HepG2 (cell line): ENCODE measurements around the gene ECE2. TPM values are rescaled to one million over a fixed set of nuclear protein-coding genes. Genes with fewer than 3 reads are reported as not detected.
A peak's percentile ranks its signal among the peaks of the same experiment; 100 is the strongest.

Experiments
- EED ChIP-seq: sonication (generic); formaldehyde crosslinking; IDR thresholded peaks from 2 replicates; pipeline ENCODE4 v1.5.0; 2020; ENCODE audit warnings: mild to moderate bottlenecking, missing genetic modification reagents
- MAFK ChIP-seq, 2 experiments: IDR thresholded peaks in 1 of 2; conservative IDR thresholded peaks in 1 of 2; 2 replicates each; pipeline ENCODE4 v1.6.1; 2011; ENCODE audit warnings: improper control_type of control experiment in 2 of 2, low read length in 2 of 2
- PAF1 ChIP-seq: IDR thresholded peaks from 2 replicates; pipeline ENCODE4 v1.6.1; 2016; ENCODE audit warnings: missing genetic modification reagents, missing compliant biosample characterization
- SAP130 ChIP-seq: IDR thresholded peaks from 2 replicates; pipeline ENCODE4 v1.6.1; 2016; ENCODE audit warnings: low read depth
- TAF1 ChIP-seq: sonication (generic); formaldehyde crosslinking; IDR thresholded peaks from 2 replicates; pipeline ENCODE4 v1.4.0; 2020; ENCODE audit warnings: missing genetic modification reagents
- U2AF1 ChIP-seq: fragments of 200-400 bp; formaldehyde crosslinking; optimal IDR thresholded peaks from 2 replicates; pipeline ENCODE3; 2017; ENCODE audit warnings: mild to moderate bottlenecking, low read depth, low read length
- WIZ ChIP-seq: sonication (generic); formaldehyde crosslinking; IDR thresholded peaks from 2 replicates; pipeline ENCODE4 v1.5.1; 2020; ENCODE audit warnings: mild to moderate bottlenecking, missing genetic modification reagents
- ZNF333 ChIP-seq: sonication (generic); formaldehyde crosslinking; IDR thresholded peaks from 2 replicates; pipeline ENCODE4 v1.4.0; 2020; ENCODE audit warnings: mild to moderate bottlenecking, missing genetic modification reagents, borderline replicate concordance
- ZNF530 ChIP-seq: sonication (generic); formaldehyde crosslinking; IDR thresholded peaks from 2 replicates; pipeline ENCODE4 v1.5.0; 2020; ENCODE audit warnings: low read depth, mild to moderate bottlenecking, missing genetic modification reagents
- ZNF7 ChIP-seq: IDR thresholded peaks from 2 replicates; pipeline ENCODE4 v1.6.1; 2016; ENCODE audit warnings: missing biosample characterization, missing genetic modification reagents
- polyA plus RNA-seq, 8 experiments: library from polyadenylated mRNA; depleted of rRNA in 3 of 8; stranded (reverse) in 7 of 8; unstranded in 1 of 8; fragments of >200 nt; fragmentation: Illumina TruSeq in 4 of 8; extraction: Trizol in 4 of 8; gene quantifications; 2 replicates each; pipeline versions ENCODE4 v1.2.1 to v1.2.3, GENCODE V29; 2011 to 2016; ENCODE audit warnings: low read depth in 4 of 8, missing spikeins in 1 of 8, mixed read lengths in 1 of 8; ENCODE audit not compliant: insufficient read depth in 1 of 8
- total RNA-seq, 5 experiments: library from RNA; depleted of rRNA; stranded (reverse); fragments of >200 nt; fragmentation: Illumina TruSeq; extraction: Trizol; gene quantifications; 2 replicates each; pipeline ENCODE4 v1.2.3, GENCODE V29; 2016; ENCODE audit warnings: low read depth in 1 of 5
- TF ChIP-seq, protein P1 (sequence below): IDR thresholded peaks from 2 replicates; pipeline ENCODE4 v1.6.1; 2016; ENCODE audit warnings: low read depth
- TF ChIP-seq, protein P2 (sequence below), 2 experiments: fragments of 450-650 bp in 1 of 2; sonication (generic) in 1 of 2; formaldehyde crosslinking; IDR thresholded peaks; 2 replicates each; pipeline versions ENCODE4 v1.5.0 to v1.8.0; 2020 to 2022; ENCODE audit warnings: mild to moderate bottlenecking in 1 of 2, missing genetic modification reagents in 1 of 2
- TF ChIP-seq, protein P3 (sequence below): sonication (generic); formaldehyde crosslinking; IDR thresholded peaks from 2 replicates; pipeline ENCODE4 v1.4.0; 2020; ENCODE audit warnings: missing genetic modification reagents
- TF ChIP-seq, protein P4 (sequence below), 2 experiments: IDR thresholded peaks; 2 replicates each; pipeline ENCODE4 v1.6.1; 2011 to 2012; ENCODE audit warnings: low read length in 2 of 2, borderline replicate concordance in 1 of 2, low read depth in 1 of 2, mild to moderate bottlenecking in 1 of 2, moderate library complexity in 1 of 2
- TF ChIP-seq, protein P5 (sequence below): sonication (generic); formaldehyde crosslinking; IDR thresholded peaks from 2 replicates; pipeline ENCODE4 v1.5.0; 2020; ENCODE audit warnings: mild to moderate bottlenecking, missing genetic modification reagents
- TF ChIP-seq, protein P6 (sequence below): sonication (generic); formaldehyde crosslinking; IDR thresholded peaks from 2 replicates; pipeline ENCODE4 v1.4.0; 2020; ENCODE audit warnings: missing genetic modification reagents, borderline replicate concordance

ECE2 gene
- total and polyA plus RNA-seq, 2 of the 13 experiments (the other 11 are each of a cell fraction or from before 2014, with no cell fraction given) = not detected

DNA sequence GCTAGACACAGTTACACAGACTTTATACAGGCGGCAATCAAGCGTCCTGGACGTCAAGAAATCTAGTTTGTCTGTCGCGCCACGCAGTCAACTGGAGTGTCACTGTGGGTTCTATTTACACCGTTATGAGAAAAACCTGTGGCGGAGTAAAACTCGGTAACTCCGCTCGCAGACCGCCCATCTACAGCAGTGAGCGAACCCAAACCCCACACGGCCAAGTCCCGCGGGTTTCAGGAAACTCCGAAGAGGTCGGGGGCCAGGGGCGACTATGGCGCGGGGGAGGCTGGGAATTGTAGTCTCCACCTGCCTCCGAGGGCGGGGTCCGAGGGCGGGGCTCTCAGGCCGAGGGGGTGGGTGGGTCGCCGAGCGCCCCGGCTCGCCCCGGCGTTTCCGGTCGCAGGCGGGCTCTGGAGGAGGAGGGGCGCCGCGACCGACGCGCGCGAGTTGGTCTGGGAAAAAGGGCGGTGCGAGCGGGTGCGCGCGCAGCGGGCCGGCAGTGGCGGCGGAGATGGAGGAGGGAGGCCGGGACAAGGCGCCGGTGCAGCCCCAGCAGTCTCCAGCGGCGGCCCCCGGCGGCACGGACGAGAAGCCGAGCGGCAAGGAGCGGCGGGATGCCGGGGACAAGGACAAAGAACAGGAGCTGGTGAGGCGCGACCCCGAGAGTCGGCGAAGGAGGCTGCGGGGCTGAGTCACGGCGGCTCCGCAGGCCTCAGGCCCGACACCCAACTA, 23.1 kb downstream of the ECE2 start, which contains the start of gene PSMD2 (continued):
- TF ChIP-seq, protein P1, sequence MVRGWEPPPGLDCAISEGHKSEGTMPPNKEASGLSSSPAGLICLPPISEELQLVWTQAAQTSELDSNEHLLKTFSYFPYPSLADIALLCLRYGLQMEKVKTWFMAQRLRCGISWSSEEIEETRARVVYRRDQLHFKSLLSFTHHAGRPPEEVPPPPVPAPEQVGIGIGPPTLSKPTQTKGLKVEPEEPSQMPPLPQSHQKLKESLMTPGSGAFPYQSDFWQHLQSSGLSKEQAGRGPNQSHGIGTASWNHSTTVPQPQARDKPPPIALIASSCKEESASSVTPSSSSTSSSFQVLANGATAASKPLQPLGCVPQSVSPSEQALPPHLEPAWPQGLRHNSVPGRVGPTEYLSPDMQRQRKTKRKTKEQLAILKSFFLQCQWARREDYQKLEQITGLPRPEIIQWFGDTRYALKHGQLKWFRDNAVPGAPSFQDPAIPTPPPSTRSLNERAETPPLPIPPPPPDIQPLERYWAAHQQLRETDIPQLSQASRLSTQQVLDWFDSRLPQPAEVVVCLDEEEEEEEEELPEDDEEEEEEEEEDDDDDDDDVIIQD (CRISPR knock-in tag) = peak; percentile 33; the same call in 1 of the 2 replicates
- TF ChIP-seq, protein P2, sequence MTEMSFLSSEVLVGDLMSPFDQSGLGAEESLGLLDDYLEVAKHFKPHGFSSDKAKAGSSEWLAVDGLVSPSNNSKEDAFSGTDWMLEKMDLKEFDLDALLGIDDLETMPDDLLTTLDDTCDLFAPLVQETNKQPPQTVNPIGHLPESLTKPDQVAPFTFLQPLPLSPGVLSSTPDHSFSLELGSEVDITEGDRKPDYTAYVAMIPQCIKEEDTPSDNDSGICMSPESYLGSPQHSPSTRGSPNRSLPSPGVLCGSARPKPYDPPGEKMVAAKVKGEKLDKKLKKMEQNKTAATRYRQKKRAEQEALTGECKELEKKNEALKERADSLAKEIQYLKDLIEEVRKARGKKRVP (CRISPR knock-in tag; IDR thresholded peaks at IDR 0.05) = no peak; a peak in 1 of 4 replicates
- no peak for TF ChIP-seq WIZ (CRISPR knock-in tag)
- TF ChIP-seq ZNF530 (CRISPR knock-in tag) = no peak
- no peak for TF ChIP-seq ZNF7
- TF ChIP-seq TAF1 (CRISPR knock-in tag) = peak; percentile 88
- TF ChIP-seq, protein P3, sequence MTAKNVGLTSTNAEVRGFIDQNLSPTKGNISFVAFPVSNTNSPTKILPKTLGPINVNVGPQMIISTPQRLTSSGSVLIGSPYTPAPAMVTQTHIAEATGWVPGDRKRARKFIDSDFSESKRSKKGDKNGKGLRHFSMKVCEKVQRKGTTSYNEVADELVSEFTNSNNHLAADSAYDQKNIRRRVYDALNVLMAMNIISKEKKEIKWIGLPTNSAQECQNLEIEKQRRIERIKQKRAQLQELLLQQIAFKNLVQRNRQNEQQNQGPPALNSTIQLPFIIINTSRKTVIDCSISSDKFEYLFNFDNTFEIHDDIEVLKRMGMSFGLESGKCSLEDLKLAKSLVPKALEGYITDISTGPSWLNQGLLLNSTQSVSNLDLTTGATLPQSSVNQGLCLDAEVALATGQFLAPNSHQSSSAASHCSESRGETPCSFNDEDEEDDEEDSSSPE = peak; percentile 64
- TF ChIP-seq SAP130 = peak; percentile 87
- no peak for TF ChIP-seq ZNF333 (CRISPR knock-in tag)
- TF ChIP-seq U2AF1 = no peak
- TF ChIP-seq, protein P4, sequence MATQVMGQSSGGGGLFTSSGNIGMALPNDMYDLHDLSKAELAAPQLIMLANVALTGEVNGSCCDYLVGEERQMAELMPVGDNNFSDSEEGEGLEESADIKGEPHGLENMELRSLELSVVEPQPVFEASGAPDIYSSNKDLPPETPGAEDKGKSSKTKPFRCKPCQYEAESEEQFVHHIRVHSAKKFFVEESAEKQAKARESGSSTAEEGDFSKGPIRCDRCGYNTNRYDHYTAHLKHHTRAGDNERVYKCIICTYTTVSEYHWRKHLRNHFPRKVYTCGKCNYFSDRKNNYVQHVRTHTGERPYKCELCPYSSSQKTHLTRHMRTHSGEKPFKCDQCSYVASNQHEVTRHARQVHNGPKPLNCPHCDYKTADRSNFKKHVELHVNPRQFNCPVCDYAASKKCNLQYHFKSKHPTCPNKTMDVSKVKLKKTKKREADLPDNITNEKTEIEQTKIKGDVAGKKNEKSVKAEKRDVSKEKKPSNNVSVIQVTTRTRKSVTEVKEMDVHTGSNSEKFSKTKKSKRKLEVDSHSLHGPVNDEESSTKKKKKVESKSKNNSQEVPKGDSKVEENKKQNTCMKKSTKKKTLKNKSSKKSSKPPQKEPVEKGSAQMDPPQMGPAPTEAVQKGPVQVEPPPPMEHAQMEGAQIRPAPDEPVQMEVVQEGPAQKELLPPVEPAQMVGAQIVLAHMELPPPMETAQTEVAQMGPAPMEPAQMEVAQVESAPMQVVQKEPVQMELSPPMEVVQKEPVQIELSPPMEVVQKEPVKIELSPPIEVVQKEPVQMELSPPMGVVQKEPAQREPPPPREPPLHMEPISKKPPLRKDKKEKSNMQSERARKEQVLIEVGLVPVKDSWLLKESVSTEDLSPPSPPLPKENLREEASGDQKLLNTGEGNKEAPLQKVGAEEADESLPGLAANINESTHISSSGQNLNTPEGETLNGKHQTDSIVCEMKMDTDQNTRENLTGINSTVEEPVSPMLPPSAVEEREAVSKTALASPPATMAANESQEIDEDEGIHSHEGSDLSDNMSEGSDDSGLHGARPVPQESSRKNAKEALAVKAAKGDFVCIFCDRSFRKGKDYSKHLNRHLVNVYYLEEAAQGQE (IDR thresholded peaks at IDR 0.05; ENCODE audit: borderline replicate concordance in 1 of 2, low read depth in 1 of 2, low read length in 2 of 2) = peak in 1 of 2 experiments; percentile 62; a peak in 2 of 4 replicates
- TF ChIP-seq, protein P5, sequence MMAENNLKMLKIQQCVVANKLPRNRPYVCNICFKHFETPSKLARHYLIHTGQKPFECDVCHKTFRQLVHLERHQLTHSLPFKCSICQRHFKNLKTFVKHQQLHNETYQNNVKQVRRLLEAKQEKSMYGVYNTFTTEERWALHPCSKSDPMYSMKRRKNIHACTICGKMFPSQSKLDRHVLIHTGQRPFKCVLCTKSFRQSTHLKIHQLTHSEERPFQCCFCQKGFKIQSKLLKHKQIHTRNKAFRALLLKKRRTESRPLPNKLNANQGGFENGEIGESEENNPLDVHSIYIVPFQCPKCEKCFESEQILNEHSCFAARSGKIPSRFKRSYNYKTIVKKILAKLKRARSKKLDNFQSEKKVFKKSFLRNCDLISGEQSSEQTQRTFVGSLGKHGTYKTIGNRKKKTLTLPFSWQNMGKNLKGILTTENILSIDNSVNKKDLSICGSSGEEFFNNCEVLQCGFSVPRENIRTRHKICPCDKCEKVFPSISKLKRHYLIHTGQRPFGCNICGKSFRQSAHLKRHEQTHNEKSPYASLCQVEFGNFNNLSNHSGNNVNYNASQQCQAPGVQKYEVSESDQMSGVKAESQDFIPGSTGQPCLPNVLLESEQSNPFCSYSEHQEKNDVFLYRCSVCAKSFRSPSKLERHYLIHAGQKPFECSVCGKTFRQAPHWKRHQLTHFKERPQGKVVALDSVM (CRISPR knock-in tag) = peak; percentile 71; the same call in 1 of the 2 replicates
- no peak for TF ChIP-seq EED (CRISPR knock-in tag)
- TF ChIP-seq PAF1 (CRISPR knock-in tag) = no peak
- TF ChIP-seq, protein P6, sequence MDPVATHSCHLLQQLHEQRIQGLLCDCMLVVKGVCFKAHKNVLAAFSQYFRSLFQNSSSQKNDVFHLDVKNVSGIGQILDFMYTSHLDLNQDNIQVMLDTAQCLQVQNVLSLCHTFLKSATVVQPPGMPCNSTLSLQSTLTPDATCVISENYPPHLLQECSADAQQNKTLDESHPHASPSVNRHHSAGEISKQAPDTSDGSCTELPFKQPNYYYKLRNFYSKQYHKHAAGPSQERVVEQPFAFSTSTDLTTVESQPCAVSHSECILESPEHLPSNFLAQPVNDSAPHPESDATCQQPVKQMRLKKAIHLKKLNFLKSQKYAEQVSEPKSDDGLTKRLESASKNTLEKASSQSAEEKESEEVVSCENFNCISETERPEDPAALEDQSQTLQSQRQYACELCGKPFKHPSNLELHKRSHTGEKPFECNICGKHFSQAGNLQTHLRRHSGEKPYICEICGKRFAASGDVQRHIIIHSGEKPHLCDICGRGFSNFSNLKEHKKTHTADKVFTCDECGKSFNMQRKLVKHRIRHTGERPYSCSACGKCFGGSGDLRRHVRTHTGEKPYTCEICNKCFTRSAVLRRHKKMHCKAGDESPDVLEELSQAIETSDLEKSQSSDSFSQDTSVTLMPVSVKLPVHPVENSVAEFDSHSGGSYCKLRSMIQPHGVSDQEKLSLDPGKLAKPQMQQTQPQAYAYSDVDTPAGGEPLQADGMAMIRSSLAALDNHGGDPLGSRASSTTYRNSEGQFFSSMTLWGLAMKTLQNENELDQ = no peak
- no peak for TF ChIP-seq MAFK (conservative IDR thresholded peaks at IDR 0.05 in 1 of 2, IDR thresholded peaks at IDR 0.05 in 1 of 2; ENCODE audit: low read length in 2 of 2)
